ENCODE data around the gene CASP12. TPM values are rescaled to one million over a fixed set of nuclear protein-coding genes. Genes with fewer than 3 reads are reported as not detected.

The CASP12 gene
- polyA plus RNA-seq, 1 donor (not counting 4 experiments of a cell fraction or from before 2014, with no cell fraction given) = not detected

DNA sequence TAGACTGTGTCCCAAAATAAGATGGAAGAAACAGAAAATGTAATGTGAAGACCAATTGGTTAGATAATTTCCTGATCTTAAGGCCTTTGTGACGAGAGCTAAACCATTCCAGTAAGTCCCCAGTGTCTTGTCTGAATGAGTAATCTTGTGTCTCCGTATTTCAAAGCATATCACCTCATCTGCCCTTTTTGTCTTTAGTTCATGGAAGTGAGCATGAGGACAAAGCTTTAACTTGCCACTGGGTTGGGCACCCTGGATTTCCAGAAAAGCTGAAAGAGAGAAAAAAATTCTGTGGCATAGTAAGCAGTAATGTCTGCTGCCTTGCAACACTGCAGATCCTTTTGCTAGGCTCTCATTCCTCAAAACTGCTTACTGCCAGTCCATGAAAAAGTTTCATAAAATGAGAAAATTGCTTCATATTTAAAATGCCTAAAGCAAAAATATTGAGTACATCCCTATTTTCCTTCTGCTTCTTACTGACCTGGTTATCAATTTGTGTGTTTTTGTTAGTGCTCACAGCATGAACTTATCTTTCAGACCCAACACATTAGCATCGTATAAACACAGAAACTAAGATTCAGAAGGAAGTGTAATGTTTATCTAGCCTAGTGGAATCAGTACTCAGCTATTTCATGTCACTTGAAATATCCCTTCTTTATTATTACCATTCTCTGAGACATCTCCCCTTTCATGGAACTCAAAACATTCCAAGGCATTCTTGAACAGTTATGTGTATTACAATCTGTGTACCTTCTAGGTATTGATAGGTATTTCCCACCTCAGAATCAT is 5.3 kb downstream of the CASP12 start:
- Histone ChIP-seq H3K9ac (ENCODE audit: control insufficient read depth, extremely low read depth, insufficient read depth, low read length) (no peak overlapping the region), H3K4me3 (ENCODE audit: control insufficient read depth in 2 of 3, extremely low read depth in 1 of 3, insufficient read depth in 2 of 3, low read depth in 1 of 3, low read length in 3 of 3) (no peak overlapping the region), H2AFZ (ENCODE audit: control insufficient read depth, low read length) (no peak overlapping the region), H3K4me2 (ENCODE audit: control insufficient read depth, extremely low read depth, insufficient read depth, low read depth, low read length) (no peak overlapping the region), H3K27ac (ENCODE audit: control insufficient read depth, insufficient read depth, low read length) (no peak overlapping the region), H3K9me3 (ENCODE audit: control insufficient read depth, low read depth, low read length) (no peaks in the 10 kb centered on the region), H3K36me3 (ENCODE audit: control insufficient read depth in 2 of 2, extremely low read depth in 1 of 2, insufficient read depth in 2 of 2, low read length in 2 of 2) (no peaks in the 10 kb centered on the region), H3K27me3 (ENCODE audit: control insufficient read depth, extremely low read depth, insufficient read depth, low read length) (no peaks in the 10 kb centered on the region), H4K20me1 (ENCODE audit: control insufficient read depth, extremely low read depth, insufficient read depth, low read length) (no peaks in the 10 kb centered on the region), H3K4me1 (ENCODE audit: control insufficient read depth, extremely low read depth, insufficient read depth, low read length) (no peaks in the 10 kb centered on the region), H3K79me2 (ENCODE audit: control insufficient read depth, insufficient read depth, low read length) (no peaks in the 10 kb centered on the region), H3K9me1 (ENCODE audit: control insufficient read depth, extremely low read depth, insufficient read depth, low read length) (no peaks in the 10 kb centered on the region)
- DNase-seq (ENCODE audit: low read depth, low spot score) (no peak), FAIRE-seq (no peak)
- TF ChIP-seq, protein P1, sequence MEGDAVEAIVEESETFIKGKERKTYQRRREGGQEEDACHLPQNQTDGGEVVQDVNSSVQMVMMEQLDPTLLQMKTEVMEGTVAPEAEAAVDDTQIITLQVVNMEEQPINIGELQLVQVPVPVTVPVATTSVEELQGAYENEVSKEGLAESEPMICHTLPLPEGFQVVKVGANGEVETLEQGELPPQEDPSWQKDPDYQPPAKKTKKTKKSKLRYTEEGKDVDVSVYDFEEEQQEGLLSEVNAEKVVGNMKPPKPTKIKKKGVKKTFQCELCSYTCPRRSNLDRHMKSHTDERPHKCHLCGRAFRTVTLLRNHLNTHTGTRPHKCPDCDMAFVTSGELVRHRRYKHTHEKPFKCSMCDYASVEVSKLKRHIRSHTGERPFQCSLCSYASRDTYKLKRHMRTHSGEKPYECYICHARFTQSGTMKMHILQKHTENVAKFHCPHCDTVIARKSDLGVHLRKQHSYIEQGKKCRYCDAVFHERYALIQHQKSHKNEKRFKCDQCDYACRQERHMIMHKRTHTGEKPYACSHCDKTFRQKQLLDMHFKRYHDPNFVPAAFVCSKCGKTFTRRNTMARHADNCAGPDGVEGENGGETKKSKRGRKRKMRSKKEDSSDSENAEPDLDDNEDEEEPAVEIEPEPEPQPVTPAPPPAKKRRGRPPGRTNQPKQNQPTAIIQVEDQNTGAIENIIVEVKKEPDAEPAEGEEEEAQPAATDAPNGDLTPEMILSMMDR (optimal IDR thresholded peaks at IDR 0.05 in 1 of 3, IDR thresholded peaks at IDR 0.05 in 1 of 3, conservative IDR thresholded peaks at IDR 0.05 in 1 of 3; ENCODE audit: extremely low read depth in 1 of 3, insufficient read depth in 2 of 3, low read length in 3 of 3) = no peak
- no peak for TF ChIP-seq EZH2 (IDR thresholded peaks at IDR 0.05; ENCODE audit: low read length)
- dilution Hi-C loops (cut with MboI; ENCODE audit: extremely low pct_ligation_motif_present, low sequenced_read_pairs) = no loop called here

DNA sequence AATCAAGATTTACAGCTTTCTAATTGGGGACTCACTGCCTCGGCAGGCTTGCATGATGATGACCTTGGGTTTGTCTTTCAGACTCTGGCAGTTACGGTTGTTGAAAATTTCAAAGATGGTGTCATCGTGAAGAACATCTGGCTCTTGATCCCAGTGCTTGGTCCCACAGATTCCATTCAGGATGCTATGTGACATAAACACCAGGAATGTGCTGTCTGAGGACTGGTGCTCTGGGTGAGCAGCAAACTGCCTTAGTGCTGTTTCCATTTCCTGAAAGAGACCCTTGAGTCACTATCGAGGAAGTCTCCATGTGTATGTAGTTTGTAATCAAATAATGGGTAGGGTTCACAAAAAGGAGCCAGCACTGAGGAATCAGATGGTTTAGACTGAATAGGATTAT is 7.1 kb downstream of the CASP12 start:
- Histone ChIP-seq H3K4me2 (ENCODE audit: control insufficient read depth, extremely low read depth, insufficient read depth, low read depth, low read length) (no peak overlapping the region), H3K36me3 (ENCODE audit: control insufficient read depth in 2 of 2, extremely low read depth in 1 of 2, insufficient read depth in 2 of 2, low read length in 2 of 2) (no peaks in the 10 kb centered on the region), H3K79me2 (ENCODE audit: control insufficient read depth, insufficient read depth, low read length) (no peaks in the 10 kb centered on the region), H3K4me1 (ENCODE audit: control insufficient read depth, extremely low read depth, insufficient read depth, low read length) (no peaks in the 10 kb centered on the region), H3K9ac (ENCODE audit: control insufficient read depth, extremely low read depth, insufficient read depth, low read length) (no peak overlapping the region), H3K27me3 (ENCODE audit: control insufficient read depth, extremely low read depth, insufficient read depth, low read length) (no peaks in the 10 kb centered on the region), H2AFZ (ENCODE audit: control insufficient read depth, low read length) (no peak overlapping the region), H3K4me3 (ENCODE audit: control insufficient read depth in 2 of 3, extremely low read depth in 1 of 3, insufficient read depth in 2 of 3, low read depth in 1 of 3, low read length in 3 of 3) (no peak overlapping the region), H3K9me3 (ENCODE audit: control insufficient read depth, low read depth, low read length) (no peaks in the 10 kb centered on the region), H3K9me1 (ENCODE audit: control insufficient read depth, extremely low read depth, insufficient read depth, low read length) (no peaks in the 10 kb centered on the region), H4K20me1 (ENCODE audit: control insufficient read depth, extremely low read depth, insufficient read depth, low read length) (no peaks in the 10 kb centered on the region), H3K27ac (ENCODE audit: control insufficient read depth, insufficient read depth, low read length) (no peak overlapping the region)
- no peak for FAIRE-seq
- dilution Hi-C loops (cut with MboI; ENCODE audit: extremely low pct_ligation_motif_present, low sequenced_read_pairs) = no loop called here
- no peak for DNase-seq (ENCODE audit: low read depth, low spot score)
- TF ChIP-seq, protein P1 (optimal IDR thresholded peaks at IDR 0.05 in 1 of 3, IDR thresholded peaks at IDR 0.05 in 1 of 3, conservative IDR thresholded peaks at IDR 0.05 in 1 of 3; ENCODE audit: extremely low read depth in 1 of 3, insufficient read depth in 2 of 3, low read length in 3 of 3) = no peak
- TF ChIP-seq EZH2 (IDR thresholded peaks at IDR 0.05; ENCODE audit: low read length) = no peak

Data from keratinocyte (primary cell).